Peyer's patch (tissue), 4 donors: ENCODE measurements around the gene FOXJ2. TPM values are rescaled to one million over a fixed set of nuclear protein-coding genes. Genes with fewer than 3 reads are reported as not detected.

Experiments used
- DNase-seq, 3 donors: peaks; one replicate each; pipeline ENCODE4 v3.0.0-alpha.2; 2017 to 2019
- H3K27ac ChIP-seq, 4 donors: fragments of 200-600 bp; sonication (generic); one replicate each; pipeline ENCODE4 v1.5.1; 2016 to 2019
- H3K27me3 ChIP-seq, 2 donors: fragments of 200-600 bp; sonication (generic); one replicate each; pipeline ENCODE4 v1.5.1; 2019
- H3K36me3 ChIP-seq, 3 donors: fragments of 200-600 bp; sonication (generic); one replicate each; pipeline ENCODE4 v1.5.1; 2016 to 2019
- H3K4me1 ChIP-seq, 4 donors: fragments of 200-600 bp; sonication (generic); one replicate each; pipeline ENCODE4 v1.5.1; 2016 to 2019
- H3K4me3 ChIP-seq, 4 donors: fragments of 200-600 bp; sonication (generic); 1 replicate in 3 of 4; 2 replicates in 1 of 4; pipeline ENCODE4 v1.5.1; 2016 to 2019; ENCODE audit warnings: mild to moderate bottlenecking in 1 of 4
- H3K9me3 ChIP-seq, 4 donors: fragments of 200-600 bp; sonication (generic); one replicate each; pipeline ENCODE4 v1.5.1; 2016 to 2019; ENCODE audit warnings: mild to moderate bottlenecking in 1 of 4
- POLR2A ChIP-seq, 2 donors: fragments of 450-650 bp; IDR thresholded peaks; one replicate each; pipeline ENCODE4 v1.5.1; 2017; ENCODE audit warnings: antibody characterized with exemption in 2 of 2, mild to moderate bottlenecking in 2 of 2, moderate library complexity in 2 of 2
- total RNA-seq, 4 donors: library from RNA; depleted of rRNA; stranded (reverse); fragments of >200 nt; gene quantifications; one replicate each; pipeline ENCODE4 v1.1.0, GENCODE V29; 2016
- TF ChIP-seq, protein P1 (sequence below), 6 experiments: fragments of 450-650 bp in 4 of 6; fragments of 200-600 bp in 2 of 6; sonication (generic) in 1 of 6; IDR thresholded peaks; one replicate each; pipeline ENCODE4 v1.5.1; 2017 to 2019; ENCODE audit warnings: antibody characterized with exemption in 6 of 6, mild to moderate bottlenecking in 3 of 6, moderate library complexity in 1 of 6

FOXJ2 gene
- total RNA-seq, 4 donors from 2014 or later = 9.6 to 16.5 (median 13.9) TPM

DNA sequence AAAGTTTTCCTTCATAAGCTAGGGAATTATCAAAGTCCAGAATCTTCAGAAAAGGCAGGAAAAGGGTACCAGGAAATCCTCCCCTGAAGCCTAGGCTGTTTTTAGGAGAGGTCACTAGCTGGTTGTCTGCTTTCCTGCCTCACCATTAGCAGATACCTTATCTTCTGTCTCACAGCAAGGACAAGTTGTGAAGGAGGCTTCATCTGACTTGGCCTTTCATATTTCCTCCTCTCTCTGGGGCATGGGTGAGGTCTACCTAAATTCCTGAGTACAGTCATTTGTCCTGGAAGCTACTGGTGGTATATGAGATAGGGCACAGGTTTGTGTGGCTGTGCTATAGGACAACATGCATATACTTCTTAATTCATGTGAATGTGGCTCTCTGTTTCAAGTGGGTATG lies 2.3 kb downstream of the FOXJ2 start:
- DNase-seq = no peak
- Histone ChIP-seq H3K4me3 (peak overlapping the region in 2 of 4 donors; percentile 90 to 95), H3K27ac (peak overlapping the region in 1 of 4 donors; percentile 26), H3K9me3 (no peaks in the 10 kb centered on the region), H3K4me1 (peaks cover 0 to 49% (median 19%) of the 10 kb centered on the region in 4 donors), H3K27me3 (no peaks in the 10 kb centered on the region), H3K36me3 (peaks cover 0 to 2% (median 0%) of the 10 kb centered on the region in 3 donors)
- TF ChIP-seq, protein P1, sequence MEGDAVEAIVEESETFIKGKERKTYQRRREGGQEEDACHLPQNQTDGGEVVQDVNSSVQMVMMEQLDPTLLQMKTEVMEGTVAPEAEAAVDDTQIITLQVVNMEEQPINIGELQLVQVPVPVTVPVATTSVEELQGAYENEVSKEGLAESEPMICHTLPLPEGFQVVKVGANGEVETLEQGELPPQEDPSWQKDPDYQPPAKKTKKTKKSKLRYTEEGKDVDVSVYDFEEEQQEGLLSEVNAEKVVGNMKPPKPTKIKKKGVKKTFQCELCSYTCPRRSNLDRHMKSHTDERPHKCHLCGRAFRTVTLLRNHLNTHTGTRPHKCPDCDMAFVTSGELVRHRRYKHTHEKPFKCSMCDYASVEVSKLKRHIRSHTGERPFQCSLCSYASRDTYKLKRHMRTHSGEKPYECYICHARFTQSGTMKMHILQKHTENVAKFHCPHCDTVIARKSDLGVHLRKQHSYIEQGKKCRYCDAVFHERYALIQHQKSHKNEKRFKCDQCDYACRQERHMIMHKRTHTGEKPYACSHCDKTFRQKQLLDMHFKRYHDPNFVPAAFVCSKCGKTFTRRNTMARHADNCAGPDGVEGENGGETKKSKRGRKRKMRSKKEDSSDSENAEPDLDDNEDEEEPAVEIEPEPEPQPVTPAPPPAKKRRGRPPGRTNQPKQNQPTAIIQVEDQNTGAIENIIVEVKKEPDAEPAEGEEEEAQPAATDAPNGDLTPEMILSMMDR (IDR thresholded peaks at IDR 0.05) = no peak
- TF ChIP-seq POLR2A (IDR thresholded peaks at IDR 0.05) = no peak

DNA sequence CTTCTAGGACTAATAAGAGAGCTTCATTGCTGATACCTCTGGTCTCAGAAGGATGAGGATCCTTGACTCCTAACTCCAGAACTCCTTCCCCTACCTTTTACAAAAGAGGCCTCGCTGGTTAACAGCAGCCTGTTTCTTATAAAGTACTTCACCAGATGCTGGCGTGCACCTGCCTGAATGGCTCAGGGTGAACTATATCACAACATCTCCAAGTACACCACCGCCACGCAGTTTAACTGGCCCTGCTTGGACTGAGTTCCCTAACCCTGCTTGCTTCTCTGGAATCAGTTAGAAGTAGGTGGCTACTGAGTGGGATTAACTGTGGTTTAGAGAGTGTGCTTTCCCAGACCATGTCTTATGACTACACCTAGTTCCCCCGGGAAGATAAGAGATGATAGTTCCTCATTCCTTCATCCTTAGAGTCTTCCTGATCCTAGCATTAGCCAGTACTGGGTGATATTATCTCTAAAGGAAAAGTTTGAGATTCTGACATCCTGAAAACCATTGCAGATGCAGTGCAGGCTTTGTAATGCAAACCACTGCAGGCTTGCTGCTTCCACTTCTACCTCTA lies 3.0 kb downstream of the FOXJ2 start:
- Histone ChIP-seq H3K4me1 (peaks cover 0 to 49% (median 19%) of the 10 kb centered on the region in 4 donors), H3K27ac (peak overlapping the region in 1 of 4 donors; percentile 26), H3K9me3 (no peaks in the 10 kb centered on the region), H3K36me3 (peaks cover 0 to 9% (median 0%) of the 10 kb centered on the region in 3 donors), H3K4me3 (no peak overlapping the region), H3K27me3 (no peaks in the 10 kb centered on the region)
- TF ChIP-seq, protein P1 (IDR thresholded peaks at IDR 0.05) = no peak
- no peak for TF ChIP-seq POLR2A (IDR thresholded peaks at IDR 0.05)
- DNase-seq = no peak

DNA sequence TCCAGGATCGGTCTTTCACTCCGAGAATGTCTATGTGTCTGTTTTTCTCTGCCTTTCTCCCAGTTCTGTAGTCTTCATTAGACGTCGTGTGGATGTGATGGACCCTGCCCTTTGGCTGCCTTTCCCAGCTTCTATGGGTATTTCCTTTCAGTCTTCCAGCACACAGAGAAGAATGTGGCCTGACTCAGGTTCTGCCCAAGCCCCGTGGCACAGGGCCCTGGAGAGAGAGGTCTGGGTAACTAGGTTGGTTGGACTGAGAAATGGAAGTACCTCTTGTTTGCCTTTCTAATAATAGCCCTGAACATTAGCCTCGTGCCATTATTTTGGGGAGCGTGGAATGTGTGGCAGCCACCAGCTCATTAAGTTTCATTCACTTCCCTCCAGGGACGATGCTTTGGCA lies 3.8 kb downstream of the FOXJ2 start:
- H3K27me3 ChIP-seq = no peaks in the 10 kb centered on the region
- DNase-seq = no peak
- no peak overlapping the region for H3K4me3 ChIP-seq
- no peaks in the 10 kb centered on the region for H3K9me3 ChIP-seq
- H3K4me1 ChIP-seq = peaks cover 0 to 49% (median 19%) of the 10 kb centered on the region in 4 donors
- peaks cover 0 to 17% (median 0%) of the 10 kb centered on the region in 3 donors for H3K36me3 ChIP-seq
- TF ChIP-seq, protein P1 (IDR thresholded peaks at IDR 0.05) = no peak
- TF ChIP-seq POLR2A (IDR thresholded peaks at IDR 0.05) = no peak
- H3K27ac ChIP-seq = peak overlapping the region in 1 of 4 donors; percentile 20

DNA sequence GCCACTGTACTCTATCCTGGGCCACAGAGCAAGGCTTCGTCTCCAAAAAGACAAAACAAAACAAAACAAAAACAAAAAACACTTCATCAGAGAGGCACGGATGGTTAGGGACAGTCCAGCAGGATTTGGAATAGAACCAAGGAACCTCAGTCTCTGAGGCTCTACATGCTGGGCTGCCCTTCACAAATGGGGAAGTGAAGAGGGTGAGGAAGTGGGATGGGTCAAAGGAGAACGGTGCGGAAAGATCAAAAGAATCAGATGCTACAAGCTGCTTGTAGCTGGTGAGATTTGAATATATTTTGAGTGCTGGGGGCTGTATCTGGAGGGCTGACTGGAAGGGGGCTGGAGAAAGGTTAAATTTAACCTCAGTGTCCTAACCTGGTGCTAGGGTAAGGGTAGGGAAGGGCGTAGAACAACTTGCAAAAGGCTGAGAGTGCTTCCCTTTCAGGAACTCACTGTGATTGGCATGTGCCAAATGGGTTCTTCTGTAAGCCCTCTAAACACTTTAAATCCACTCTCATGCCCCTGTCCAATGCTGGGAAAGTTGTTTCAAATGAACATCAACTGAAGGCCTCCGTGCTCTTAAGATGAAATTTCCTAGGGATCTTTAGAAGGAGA lies 4.6 kb downstream of the FOXJ2 start:
- no peak for TF ChIP-seq POLR2A (IDR thresholded peaks at IDR 0.05)
- TF ChIP-seq, protein P1 (IDR thresholded peaks at IDR 0.05) = no peak
- Histone ChIP-seq H3K4me3 (no peak overlapping the region), H3K9me3 (no peaks in the 10 kb centered on the region), H3K36me3 (peaks cover 0 to 25% (median 0%) of the 10 kb centered on the region in 3 donors), H3K27me3 (no peaks in the 10 kb centered on the region), H3K27ac (peak overlapping the region in 1 of 4 donors; percentile 28), H3K4me1 (peaks cover 0 to 49% (median 19%) of the 10 kb centered on the region in 4 donors)
- peak in 1 of 3 donors; percentile 50 for DNase-seq

DNA sequence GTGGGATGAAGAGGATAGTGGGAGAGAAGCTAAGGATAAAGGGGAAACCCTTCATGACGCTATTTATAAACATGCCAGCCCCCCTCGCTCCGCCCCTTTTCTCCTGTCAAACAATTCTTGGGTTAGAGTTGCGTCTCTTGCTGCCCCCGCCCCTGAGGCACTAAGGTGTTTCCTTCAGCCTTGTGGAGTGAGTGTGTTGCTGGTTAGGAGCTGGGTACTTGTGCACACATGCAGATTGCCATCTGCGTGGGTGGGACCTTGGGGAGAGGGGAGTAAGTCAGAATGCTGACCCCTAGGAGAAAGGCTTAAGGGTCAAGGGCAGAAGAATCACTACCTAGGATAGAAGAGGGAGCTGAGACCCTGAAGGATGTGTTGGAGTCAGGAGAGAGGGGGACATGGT lies 5.4 kb downstream of the FOXJ2 start:
- no peaks in the 10 kb centered on the region for H3K9me3 ChIP-seq
- TF ChIP-seq, protein P1 (IDR thresholded peaks at IDR 0.05) = no peak
- TF ChIP-seq POLR2A (IDR thresholded peaks at IDR 0.05) = no peak
- H3K36me3 ChIP-seq = peaks cover 0 to 32% (median 0%) of the 10 kb centered on the region in 3 donors
- peak overlapping the region in 1 of 4 donors; percentile 38 for H3K27ac ChIP-seq
- H3K4me3 ChIP-seq = no peak overlapping the region
- H3K27me3 ChIP-seq = no peaks in the 10 kb centered on the region
- no peak for DNase-seq
- peaks cover 0 to 49% (median 19%) of the 10 kb centered on the region in 4 donors for H3K4me1 ChIP-seq
